Gastroesophageal sphincter (tissue), 3 donors: ENCODE results near the gene THBS2.

Experiments
- CTCF ChIP-seq, 4 experiments: fragments of 200-600 bp in 2 of 4; fragments of 450-650 bp in 2 of 4; sonication (generic) in 1 of 4; IDR thresholded peaks; one replicate each; pipeline ENCODE4 v1.5.1; 2017 to 2019; ENCODE audit warnings: antibody characterized with exemption in 4 of 4, mild to moderate bottlenecking in 2 of 4, moderate library complexity in 2 of 4
- EP300 ChIP-seq: sonication (generic); formaldehyde crosslinking; IDR thresholded peaks from one replicate; pipeline ENCODE4 v1.6.1; 2017; ENCODE audit warnings: antibody characterized with exemption, mild to moderate bottlenecking
- POLR2A ChIP-seq, 2 donors: fragments of 450-650 bp; IDR thresholded peaks; one replicate each; pipeline ENCODE4 v1.6.1; 2017; ENCODE audit warnings: antibody characterized with exemption in 2 of 2, mild to moderate bottlenecking in 2 of 2, moderate library complexity in 1 of 2
- POLR2AphosphoS5 ChIP-seq: sonication (generic); formaldehyde crosslinking; IDR thresholded peaks from one replicate; pipeline ENCODE4 v1.6.1; 2017; ENCODE audit warnings: antibody characterized with exemption

- TF ChIP-seq CTCF (IDR thresholded peaks at IDR 0.05) (no peak), POLR2A (IDR thresholded peaks at IDR 0.05) (no peak), EP300 (no peak), POLR2AphosphoS5 (no peak)
These were observed 23.4 kb downstream of the THBS2 start for GRCh38 chr6:169230322-169230665.
